HG02973 (cell line): ENCODE measurements around the gene ILRUN.
A peak's percentile ranks its signal among the peaks of the same experiment; 100 is the strongest.
"Not testable (repeated sequence)": the region's sequence is repeated elsewhere in the genome, so short reads cannot be mapped to it uniquely, and the experiment has no call there.

Experiments used
- ATAC-seq: cut with Tn5 transposase; IDR thresholded peaks from one replicate; pipeline ENCODE4 v1.9.1; 2021; ENCODE audit warnings: moderate library complexity; ENCODE audit not compliant: unreplicated experiment

ILRUN gene

DNA sequence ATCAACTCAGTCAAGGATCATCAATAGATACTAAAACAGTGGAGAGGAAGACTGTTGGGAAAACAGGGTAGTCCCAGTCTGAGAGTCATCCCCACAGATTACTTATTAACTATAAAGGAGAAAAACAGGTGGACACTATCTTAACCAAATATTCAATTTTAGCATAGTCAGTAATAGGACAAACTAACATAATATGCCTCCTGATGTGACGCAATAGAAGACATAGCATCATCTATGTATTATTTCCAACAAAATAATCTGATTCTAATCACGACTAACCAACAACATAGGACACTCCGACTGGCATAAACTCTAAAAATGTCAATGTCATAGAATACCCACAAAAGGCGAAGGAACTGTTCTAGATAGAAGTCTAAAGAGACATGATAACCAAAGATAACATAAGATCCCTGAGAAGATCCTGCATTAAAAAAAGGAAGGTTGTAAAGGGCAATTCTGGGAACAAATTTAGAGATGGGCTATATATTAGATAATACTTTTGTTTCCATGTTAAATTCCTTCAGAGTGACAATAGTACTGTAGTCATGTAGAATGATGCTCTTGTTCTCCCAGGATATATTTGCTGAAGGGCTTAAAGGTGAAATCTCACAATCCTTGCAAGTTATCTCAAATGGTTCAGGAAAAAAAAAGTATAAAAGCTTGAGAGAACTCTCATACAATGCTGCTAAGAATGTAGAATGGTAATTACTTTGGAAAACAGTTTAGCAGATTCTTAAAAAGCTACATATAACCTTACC is 28.9 kb downstream of the ILRUN start:
- ATAC-seq, result no peak

DNA sequence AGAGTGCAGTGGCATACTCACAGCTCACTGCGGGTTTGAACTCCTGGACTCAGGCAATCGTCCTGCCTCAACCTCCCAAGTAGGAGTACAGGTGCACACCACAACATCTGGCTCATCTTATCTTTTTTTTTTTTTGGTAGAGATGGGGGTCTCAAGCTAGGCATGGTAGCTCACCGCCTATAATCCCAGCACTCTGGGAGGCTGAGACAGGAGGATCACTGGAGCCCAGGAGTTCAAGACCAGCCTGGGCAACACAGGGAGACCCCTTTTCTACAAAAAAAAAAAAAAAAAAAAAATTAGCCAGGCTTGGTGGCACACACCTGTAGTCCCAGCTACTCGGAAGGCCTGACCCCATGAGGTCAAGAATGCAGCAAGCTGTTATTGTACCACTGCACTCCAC is 31.5 kb downstream of the ILRUN start:
- ATAC-seq, result no peak

DNA sequence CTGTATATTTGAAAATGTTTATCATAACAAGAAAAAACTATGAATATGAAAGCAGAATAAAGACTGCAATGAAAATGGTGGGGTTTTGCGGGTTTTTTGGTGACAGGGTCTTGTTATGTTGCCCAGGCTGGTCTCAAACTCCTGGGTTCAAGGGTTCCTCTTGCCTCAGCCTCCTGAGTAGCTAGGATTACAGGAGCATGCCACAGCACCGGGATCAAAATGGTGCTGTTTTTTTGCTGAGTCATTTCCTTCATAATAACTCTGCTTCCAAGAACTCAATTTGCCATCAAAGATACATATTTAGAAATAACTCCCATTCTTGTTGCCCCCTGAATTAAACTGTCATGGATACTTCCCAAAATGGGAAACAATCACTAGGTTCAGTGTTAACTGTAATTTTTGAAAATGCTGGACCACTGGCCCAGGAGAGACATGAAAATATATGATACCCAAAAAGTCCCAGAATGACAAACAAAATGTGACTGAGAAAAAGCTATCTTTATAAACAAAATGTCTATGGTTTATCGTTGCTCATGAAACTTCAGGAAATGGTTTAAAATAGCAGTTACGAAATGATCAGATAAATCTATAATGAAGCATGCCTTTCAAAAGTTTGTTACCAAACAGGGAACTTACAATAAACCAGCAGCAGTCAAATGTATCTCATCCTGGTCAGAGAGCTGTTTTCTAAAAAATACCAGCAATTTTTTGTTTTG is 32.2 kb downstream of the ILRUN start:
- ATAC-seq, result no peak

DNA sequence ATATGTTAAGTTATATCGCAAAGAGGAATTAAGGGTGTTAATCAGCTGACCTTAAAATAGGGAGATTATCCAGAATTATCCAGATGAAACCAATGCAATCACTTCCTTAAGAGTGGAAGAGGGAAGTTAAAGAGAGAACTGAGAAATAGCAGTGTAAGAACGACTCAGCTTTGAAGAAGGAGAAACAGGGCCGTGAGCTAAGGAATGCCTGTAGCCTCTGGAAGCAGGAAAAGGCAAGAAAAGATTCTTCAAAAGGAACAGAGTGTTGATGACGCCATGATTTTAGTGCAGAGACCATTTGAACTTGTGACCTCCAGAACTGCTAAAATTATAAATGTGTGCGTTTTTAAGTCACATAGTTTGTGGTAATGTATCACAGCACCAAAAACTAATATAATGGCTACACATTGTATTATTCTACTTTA is 32.7 kb downstream of the ILRUN start:
- ATAC-seq, result no peak

DNA sequence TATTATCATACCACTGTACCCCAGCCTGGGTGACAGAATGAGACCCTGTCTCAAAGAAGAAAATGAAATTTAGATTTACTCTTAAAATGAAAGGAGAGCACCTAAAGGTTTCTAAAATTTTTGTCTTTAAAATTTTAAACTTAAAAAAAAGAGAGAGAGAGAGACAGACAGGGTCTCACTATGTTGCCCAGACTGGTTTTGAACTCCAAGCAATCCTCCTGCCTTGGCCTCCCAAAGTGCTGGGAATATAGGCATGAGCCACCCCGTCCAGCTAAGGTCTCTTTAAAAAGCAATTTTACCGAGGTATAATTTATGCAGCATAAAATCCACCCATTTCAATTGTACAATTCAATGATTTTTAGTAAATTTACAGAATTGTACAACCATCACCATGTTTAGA is 33.2 kb downstream of the ILRUN start:
- ATAC-seq, result no peak

DNA sequence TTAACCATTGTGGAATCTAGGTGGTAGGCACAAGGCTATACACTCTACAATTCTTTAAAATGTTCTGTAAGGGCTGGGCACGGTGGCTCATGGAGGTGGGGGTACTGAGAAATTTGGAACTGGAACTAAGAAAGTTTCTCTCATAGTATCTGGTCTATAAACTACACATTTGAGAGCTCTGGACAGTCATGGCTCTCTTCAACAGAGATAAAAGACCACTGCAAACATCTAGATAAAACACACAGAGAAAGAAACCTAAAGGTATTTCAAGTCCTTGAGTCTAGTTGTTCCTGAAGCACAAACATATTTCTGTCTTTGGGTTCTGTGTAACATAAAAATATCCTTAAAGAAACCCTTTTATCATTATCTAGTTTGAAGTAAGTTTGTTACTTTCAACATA is 35.2 kb downstream of the ILRUN start:
- no peak for ATAC-seq

DNA sequence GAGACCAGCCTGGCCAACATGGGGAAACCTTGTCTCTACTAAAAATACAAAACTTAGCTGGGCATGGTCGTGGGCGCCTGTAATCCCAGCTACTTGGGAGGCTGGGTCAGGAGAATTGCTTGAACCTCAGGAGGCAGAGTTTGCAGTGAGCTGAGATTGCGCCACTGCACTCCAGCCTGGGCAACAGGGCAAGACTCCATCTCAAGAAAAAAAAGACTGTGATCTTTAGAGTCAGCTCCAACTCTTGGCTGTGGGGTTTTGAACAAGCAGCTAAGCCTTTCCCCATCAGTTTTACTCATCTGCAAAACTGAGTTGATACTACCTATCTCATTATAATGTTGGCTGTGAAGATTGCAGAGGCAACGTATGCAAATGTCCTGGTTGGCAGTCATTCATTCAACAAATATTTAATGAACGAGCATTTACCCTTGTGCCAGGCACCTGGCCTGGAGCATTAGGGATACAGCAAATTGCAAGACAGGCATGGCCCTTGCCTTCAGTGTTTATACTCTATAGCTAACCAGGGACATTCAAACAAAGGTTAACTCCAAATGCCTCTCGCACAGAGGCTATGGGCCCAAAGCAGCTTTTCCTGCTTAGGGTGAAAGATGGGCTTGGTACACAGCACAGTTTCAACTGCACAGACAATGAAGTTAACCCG is 37.8 kb downstream of the ILRUN start:
- no peak for ATAC-seq

DNA sequence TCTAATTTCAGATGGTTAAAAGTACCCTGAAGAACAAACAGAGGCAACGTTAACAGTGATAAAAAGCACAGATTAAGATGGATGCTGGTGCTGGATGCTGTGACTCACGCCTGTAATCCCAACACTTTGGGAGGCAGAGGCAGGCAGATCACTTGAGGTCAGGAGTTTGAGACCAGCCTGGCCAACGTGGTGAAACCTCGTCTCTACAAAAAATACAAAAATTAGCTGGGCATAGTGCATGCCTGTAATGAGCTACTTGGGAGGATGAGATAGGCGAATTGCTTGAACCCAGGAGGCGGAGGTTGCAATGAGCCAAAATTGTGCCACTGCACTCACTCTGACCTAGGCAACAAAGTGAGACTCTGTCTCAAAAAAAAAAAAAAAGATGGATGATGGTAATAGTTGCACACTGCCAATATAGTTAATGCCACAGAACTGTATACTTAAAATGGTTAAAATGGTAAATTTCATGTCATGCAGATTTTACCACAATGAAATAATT is 38.5 kb downstream of the ILRUN start:
- not testable (repeated sequence) for ATAC-seq

DNA sequence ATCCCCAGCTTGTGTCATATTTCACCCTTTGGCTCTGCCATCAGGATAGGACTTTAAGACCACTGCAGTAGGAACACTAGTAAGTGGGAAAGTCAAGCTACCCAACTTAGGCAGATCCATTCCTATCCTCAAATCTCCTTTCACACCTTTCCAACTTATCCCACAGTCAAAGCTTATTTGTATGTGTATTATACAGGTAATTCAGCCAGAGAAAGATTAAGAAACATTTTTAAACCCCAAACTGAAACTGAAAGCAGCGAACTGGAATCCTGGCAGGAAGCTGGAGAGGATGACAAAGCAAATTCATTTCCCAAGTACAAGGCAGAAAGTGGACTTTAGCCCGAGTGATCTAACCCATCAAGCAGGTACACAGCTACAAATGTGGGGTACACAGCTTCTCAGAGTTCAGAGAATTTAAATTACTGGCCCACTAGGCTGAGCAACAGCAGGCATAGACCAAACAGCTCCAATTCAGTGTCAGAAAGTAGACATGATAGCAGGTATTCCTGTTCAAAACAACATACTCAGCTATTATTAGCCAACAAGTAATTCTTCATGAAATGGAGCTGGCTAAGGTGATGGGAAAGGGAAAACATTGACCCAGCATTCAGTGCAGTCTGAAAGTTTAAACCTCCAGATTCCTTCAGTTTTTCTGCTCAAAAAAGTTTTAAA is 39.1 kb downstream of the ILRUN start:
- no peak for ATAC-seq

DNA sequence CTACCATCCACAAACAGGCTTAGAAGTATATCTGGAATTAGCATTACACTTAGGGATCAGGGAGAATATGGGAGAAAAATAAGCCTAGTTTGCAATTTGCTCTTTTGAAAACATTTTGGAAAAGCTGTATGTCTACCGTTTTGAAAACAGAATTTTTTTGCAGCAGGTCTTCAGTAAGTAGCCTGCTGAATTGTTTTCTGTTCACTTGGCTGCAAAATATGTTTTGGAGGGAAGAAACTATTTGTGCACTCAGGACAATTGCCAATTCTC is 39.6 kb downstream of the ILRUN start:
- no peak for ATAC-seq

DNA sequence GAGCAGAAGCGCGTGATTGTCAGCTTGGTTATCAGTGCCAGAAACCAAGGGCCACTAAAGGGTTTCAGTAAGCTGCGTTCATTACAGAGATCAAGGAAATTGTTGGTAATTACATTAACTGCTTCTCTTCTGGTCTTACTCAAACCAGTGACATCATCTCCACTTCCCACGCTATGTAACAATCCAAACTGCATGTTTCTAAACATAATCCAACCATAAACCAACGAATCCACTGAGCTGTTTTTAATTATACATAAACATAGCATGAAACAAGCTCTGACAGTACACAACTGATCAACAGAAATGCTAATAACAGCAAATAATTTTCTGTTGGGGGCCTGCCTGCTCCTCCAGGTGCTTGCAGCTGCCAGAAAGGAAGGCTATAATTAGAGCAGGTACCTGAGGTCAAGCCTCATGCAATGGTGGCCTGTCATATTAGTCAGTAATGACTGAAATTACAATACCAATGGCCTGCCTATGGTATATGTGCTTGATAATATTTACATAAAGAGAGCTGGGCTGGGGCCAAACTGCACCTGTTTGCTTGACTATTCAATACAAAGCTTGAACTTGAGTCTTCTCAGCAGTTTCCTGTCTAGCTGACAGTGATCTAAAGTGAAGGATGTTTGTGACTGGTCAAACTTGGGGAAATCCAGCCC is 40.1 kb downstream of the ILRUN start:
- peak; percentile 87 for ATAC-seq

DNA sequence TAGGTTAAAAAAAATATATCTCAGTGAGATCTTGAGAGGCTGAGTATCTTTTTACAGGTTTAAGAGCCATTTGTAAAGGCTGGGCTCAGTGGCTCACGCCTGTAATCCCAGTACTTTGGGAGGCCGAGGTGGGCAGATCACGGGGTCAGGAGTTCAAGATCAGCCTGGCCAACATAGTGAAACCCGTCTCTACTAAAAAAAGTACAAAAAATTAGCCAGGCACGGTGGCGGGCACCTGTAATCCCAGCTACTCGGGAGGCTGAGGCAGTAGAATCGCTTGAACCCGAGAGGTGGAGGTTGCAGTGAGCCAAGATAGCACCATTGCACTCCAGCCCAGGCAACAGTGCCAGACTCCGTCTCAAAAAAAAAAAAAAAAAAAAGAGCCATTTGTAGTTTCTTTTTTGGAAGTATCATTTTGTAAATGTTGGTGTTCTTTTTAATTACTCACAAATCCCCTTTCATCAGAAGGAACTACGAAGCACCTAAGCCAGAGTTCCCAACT is 40.6 kb downstream of the ILRUN start:
- ATAC-seq, result not testable (repeated sequence)

DNA sequence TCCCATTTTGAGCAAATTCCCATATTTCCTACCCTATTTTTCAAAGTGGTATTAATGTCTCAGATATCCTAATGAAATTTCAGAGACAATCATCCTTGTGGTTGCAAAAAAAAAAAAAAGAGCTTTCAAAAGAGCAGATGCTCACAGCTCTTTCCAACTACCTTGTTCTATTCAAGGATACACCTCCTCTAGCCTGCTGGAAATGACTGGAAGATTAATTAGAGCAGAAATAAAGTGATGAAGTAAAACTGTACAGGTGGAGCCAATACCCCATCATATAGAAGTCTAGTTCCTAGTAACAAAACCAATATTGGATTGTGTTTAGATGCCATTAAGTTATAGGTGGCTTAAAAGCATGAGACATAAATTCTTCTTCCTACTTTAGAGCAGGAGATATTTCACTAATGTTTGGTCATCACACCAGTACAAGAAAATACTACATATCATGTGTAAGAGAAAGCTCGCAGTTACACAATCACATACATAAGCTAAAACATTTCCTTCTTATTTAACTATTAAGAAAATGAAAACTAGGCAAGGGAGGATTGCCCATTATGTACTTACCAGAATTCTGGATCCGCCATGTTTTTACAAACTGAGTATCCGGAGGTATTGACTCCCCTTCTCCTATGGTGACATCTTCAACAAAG is 42.4 kb downstream of the ILRUN start:
- no peak for ATAC-seq

DNA sequence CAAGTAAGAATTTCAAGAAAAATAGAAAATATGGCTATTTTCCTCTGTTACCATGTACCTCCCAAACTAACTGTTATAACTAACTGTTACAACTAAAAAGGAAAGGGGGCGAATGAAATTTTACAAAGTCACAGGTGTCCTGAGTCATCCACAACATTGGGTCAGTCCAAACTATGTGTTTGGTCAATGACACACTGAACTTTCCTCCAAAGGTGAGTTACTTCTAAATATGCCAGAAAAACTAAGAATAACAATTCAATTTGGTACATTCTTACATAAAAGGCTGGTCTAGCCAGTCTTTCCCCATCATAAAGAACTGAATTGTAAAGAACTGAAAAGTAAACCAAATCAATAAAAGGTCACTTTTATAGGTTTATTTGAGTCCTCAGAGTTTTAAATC is 44.3 kb downstream of the ILRUN start:
- ATAC-seq, result no peak

DNA sequence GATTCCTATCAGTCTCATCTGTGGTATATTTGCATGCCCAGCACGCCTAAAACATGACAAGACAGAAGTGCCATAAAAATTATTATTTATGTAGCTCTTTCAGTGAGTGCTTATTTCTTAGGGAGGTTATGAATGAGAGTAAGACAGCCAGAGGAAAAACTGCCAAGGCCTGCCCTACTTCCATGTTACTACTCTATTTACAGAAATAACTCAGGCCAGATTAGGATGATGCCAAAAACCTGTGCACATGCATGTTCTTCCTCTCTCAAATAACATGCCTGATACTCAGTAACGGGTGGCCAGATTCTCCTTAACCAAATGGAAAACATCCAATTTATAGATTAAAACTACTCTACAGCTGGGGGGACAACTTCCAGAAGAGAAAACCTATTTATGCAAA is 45.7 kb downstream of the ILRUN start:
- no peak for ATAC-seq

DNA sequence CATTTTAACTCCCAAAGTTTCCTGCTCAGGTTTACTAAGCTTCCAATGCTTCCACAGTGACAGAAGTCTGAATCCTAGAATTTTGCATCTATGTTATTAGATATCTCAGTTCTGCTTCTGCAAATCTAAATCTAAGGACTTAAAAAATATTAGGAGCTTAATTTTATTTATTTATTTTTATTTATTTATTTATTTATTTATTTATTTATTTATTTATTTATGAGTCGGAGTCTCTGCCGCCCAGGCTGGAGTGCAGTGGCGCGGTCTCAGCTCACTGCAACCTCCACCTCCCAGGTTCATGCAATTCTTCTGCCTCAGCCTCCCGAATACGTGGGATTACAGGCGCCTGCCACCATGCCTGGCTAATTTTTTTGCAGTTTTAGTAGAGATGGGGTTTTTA is 46.3 kb downstream of the ILRUN start:
- not testable (repeated sequence) for ATAC-seq

DNA sequence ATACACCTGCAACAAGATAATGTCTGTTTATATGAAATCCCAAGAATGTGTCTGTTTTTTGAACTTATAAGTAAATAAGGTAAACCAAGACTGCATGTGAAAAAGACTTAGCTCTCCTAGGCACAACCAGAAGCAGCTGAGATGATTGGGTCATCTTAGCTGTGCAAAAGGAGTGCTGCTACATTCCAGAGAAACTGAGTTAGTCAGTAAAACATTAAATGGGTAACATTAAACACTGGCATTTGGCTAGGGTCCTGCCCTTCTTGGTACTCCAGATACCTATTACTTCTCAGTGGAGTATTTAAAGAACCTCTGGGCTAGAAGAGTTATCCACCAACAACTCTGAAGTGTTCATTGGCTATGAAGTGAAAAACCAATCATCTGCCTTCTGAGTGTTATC is 47.8 kb downstream of the ILRUN start:
- no peak for ATAC-seq
